ENCODE data around the gene DCUN1D2.
"Not testable (repeated sequence)": the region's sequence is repeated elsewhere in the genome, so short reads cannot be mapped to it uniquely, and the experiment has no call there.

DCUN1D2 gene

DNA sequence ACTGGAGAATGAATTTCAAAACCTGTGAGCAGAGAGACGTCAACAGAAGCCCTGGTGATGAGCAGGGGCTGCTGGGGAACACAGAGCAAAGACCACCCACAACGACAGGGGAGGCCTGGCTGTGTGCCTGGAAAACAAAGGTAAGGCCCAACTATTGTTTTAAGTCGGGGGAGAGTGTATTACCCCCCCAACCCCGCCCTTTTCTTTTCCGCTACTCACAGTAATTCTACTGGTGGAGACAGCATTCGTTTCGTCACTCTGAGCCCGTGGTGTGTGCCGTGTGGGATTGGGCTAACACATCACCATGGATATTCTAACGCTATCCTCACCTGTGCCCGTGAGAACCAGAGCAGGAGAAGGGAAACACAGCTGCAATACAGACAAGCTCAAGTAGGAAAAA, 18.7 kb downstream of the DCUN1D2 start:
- no peak for DNase-seq (ENCODE audit: extremely low read depth, low read depth)
- TF ChIP-seq CTCF (IDR thresholded peaks at IDR 0.05; ENCODE audit: low read depth, low read length), result no peak

GRCh38 chr13:113470635-113471163, 19.8 kb downstream of the DCUN1D2 start:
- not testable (repeated sequence) for DNase-seq (ENCODE audit: extremely low read depth, low read depth)

GRCh38 chr13:113470073-113470472, 20.4 kb downstream of the DCUN1D2 start:
- TF ChIP-seq CTCF (IDR thresholded peaks at IDR 0.05; ENCODE audit: low read depth, low read length), result no peak

DNA sequence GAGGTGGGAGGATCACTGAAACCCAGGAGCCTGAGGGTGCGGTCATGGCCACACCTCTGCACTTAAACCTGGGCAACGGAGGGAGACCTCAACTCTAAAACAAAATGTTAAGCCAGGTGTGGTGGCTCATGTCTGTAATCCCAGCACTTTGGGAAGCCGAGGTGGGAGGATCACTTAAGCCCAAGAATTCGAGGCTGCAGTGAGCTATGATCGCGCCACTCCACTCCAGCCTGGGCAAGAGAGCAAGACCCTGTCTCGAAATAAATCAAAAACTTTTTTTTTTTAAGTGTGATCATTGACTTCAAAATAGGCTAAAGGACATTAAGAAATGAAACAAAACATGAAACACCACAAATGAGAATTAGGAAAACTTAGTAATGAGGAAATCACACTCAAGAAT, 20.9 kb downstream of the DCUN1D2 start:
- TF ChIP-seq CTCF (IDR thresholded peaks at IDR 0.05; ENCODE audit: low read depth, low read length), result no peak

More at GRCh38 chr13:113470073-113470472, 20.4 kb downstream of the DCUN1D2 start:
- DNase-seq (ENCODE audit: extremely low read depth, low read depth), result no peak

DNA sequence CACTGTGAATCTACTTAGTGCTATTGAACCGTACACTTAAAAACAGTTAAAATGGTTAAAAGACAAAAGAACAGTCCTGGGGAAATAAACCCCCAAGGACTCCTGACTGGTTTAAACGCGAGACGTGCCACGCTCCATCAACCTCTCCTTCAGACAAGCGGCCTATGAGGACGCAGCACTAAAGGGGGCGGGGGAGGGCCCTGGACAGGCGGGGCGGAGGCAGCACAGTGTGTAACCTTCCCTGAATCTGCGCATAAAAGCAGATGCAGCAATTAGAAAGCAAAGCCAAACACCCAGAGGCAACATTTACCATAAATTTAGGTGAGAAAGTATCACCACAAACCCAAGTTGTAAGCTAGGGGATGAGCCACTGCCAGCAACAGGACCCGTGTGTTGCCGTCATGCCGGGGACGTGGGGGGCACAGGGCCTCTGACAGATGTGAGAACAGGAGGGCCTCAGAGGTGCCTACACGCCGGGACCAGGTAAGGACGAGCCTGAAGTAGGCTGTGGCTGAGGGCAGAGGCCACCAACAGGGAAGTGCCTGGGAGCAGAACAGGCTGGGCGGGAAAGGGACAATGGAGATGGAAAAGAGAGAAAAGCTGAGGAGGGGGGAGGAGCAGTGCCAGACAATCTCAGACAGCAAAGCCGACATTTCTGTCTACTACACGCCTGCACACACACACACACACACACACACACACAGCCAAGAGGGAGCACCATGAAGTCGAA, 21.9 kb downstream of the DCUN1D2 start:
- TF ChIP-seq CTCF (IDR thresholded peaks at IDR 0.05; ENCODE audit: low read depth, low read length), result no peak
- DNase-seq (ENCODE audit: extremely low read depth, low read depth), result no peak

More for the DNA sequence above, 20.9 kb downstream of the DCUN1D2 start:
- no peak for DNase-seq (ENCODE audit: extremely low read depth, low read depth)

- no peak for TF ChIP-seq CTCF (IDR thresholded peaks at IDR 0.05; ENCODE audit: low read depth, low read length)
- DNase-seq (ENCODE audit: extremely low read depth, low read depth), result no peak
These were observed 22.5 kb downstream of the DCUN1D2 start for GRCh38 chr13:113468029-113468428.

DNA sequence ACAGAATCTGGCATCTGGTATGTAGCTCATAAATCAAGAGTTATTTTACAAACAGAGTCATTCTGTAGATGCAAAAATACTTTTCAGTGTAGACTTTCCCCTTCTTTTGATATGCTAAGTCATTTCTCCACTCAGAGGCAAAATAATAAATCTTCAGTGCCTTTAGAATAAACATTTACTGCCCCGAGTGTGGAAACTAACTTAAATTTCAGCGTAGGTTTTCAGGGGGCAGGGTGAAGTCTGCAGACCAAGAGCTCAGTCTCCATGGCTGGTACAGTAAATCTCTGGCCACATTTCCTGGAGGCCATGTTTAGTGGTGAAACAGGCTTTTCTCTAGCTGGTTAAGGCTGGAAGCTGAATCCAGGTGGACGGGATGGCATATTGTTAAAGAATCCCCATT, 24.1 kb downstream of the DCUN1D2 start:
- TF ChIP-seq CTCF (IDR thresholded peaks at IDR 0.05; ENCODE audit: low read depth, low read length), result no peak
- DNase-seq (ENCODE audit: extremely low read depth, low read depth), result no peak

GRCh38 chr13:113465300-113465699, 25.2 kb downstream of the DCUN1D2 start:
- no peak for TF ChIP-seq CTCF (IDR thresholded peaks at IDR 0.05; ENCODE audit: low read depth, low read length)
- no peak for DNase-seq (ENCODE audit: extremely low read depth, low read depth)

Data from AG09319 (cell line).